K562 (cell line): ENCODE measurements around the gene SMAD5. TPM values are rescaled to one million over a fixed set of nuclear protein-coding genes. Genes with fewer than 3 reads are reported as not detected.

Source experiments
- ATAC-seq: fragments of 200-7000 bp; cut with Tn5 transposase; 3 replicates; pipeline ENCODE4 v1.9.1; 2020; ENCODE audit warnings: moderate library complexity
- BruUV-seq: library from RNA; stranded (reverse); fragments of 400-500 nt; replicated peaks from 2 replicates; lab custom pipeline; 2021; lab: Mats Ljungman, UMichigan
- CTCF ChIA-PET: fragments of 300-600 bp; formaldehyde crosslinking; extraction: SDS; loops from one replicate; lab custom pipeline; 2021; ENCODE audit warnings: low intra/inter-chr PET ratio; lab: Yijun Ruan, JAX
- POLR2A ChIA-PET: fragments of 300-600, 350-650 bp; sonication (Branson Sonifier 250); formaldehyde crosslinking; extraction: SDS; loops from one replicate; lab custom pipeline; 2021; ENCODE audit warnings: antibody characterized with exemption, inconsistent platforms; lab: Yijun Ruan, JAX
- DNase-seq, 4 experiments: peaks; one replicate each; pipeline versions ENCODE4 v3.0.0 to v3.0.0-alpha.2; 2011 to 2018; ENCODE audit warnings: low spot score in 3 of 4, mixed read lengths in 3 of 4; ENCODE audit errors: extremely low read depth in 1 of 4
- FAIRE-seq: peaks from 2 replicates; lab custom pipeline; 2011; peaks lifted over from hg19 to GRCh38; lab: Jason Lieb, UNC
- H2AFZ ChIP-seq: 2 replicates; pipeline ENCODE4 v1.6.0; 2011; ENCODE audit warnings: low read depth, low read length, control low read depth, inconsistent platforms
- H3K27ac ChIP-seq: fragments of 200-600 bp; 3 replicates; pipeline ENCODE4 v1.8.0; 2011; ENCODE audit warnings: low read depth, mild to moderate bottlenecking, control low read depth, inconsistent platforms, low read length, moderate library complexity, mixed read lengths; ENCODE audit errors: extremely low read depth
- H3K27me3 ChIP-seq, 2 experiments: fragments of 300-600 bp in 1 of 2; 2 replicates in 1 of 2; 3 replicates in 1 of 2; pipeline versions ENCODE4 v1.6.0 to v1.8.0; 2011; ENCODE audit warnings: inconsistent platforms in 2 of 2, low read length in 2 of 2, mild to moderate bottlenecking in 1 of 2, mixed read lengths in 1 of 2, moderate library complexity in 1 of 2; ENCODE audit not compliant: control insufficient read depth in 2 of 2, insufficient read depth in 2 of 2
- H3K36me3 ChIP-seq: fragments of 300-600 bp; 3 replicates; pipeline ENCODE4 v1.8.0; 2011; ENCODE audit warnings: mild to moderate bottlenecking, low read length, inconsistent platforms; ENCODE audit not compliant: control insufficient read depth, insufficient read depth
- H3K4me1 ChIP-seq, 2 experiments: fragments of 200-600 bp in 1 of 2; replicated peaks in 1 of 2; 2 replicates in 1 of 2; 3 replicates in 1 of 2; pipeline versions ENCODE4 v1.5.1 to v1.8.0; 2011; ENCODE audit warnings: inconsistent platforms in 2 of 2, low read length in 2 of 2, mild to moderate bottlenecking in 1 of 2, mixed read lengths in 1 of 2, moderate library complexity in 1 of 2; ENCODE audit not compliant: control insufficient read depth in 2 of 2, insufficient read depth in 2 of 2
- H3K4me2 ChIP-seq: 2 replicates; pipeline ENCODE4 v1.6.1; 2011; ENCODE audit warnings: low read length, control low read depth, inconsistent platforms, mixed read lengths; ENCODE audit not compliant: insufficient read depth
- H3K4me3 ChIP-seq: fragments of 200-600 bp; sonication (generic), shearing (Covaris generic); 2 replicates; pipeline ENCODE4 v1.5.1; 2016; ENCODE audit warnings: control low read depth, inconsistent platforms
- H3K79me2 ChIP-seq: fragments of 200-600 bp; 3 replicates; pipeline ENCODE4 v1.8.0; 2011; ENCODE audit warnings: low read length, inconsistent platforms; ENCODE audit not compliant: control insufficient read depth, insufficient read depth
- H3K9ac ChIP-seq, 2 experiments: 2 replicates each; pipeline versions ENCODE4 v1.6.0 to v1.6.1; 2011; ENCODE audit warnings: low read depth in 2 of 2, low read length in 2 of 2, control low read depth in 1 of 2, inconsistent platforms in 1 of 2, mild to moderate bottlenecking in 1 of 2, mixed read lengths in 1 of 2; ENCODE audit not compliant: insufficient read depth in 1 of 2
- H3K9me1 ChIP-seq: one replicate; pipeline ENCODE4 v1.6.0; 2011; ENCODE audit warnings: inconsistent platforms, mild to moderate bottlenecking, low read length, moderate library complexity; ENCODE audit not compliant: control insufficient read depth, insufficient read depth
- H3K9me3 ChIP-seq: replicated peaks from 2 replicates; pipeline ENCODE4 v1.5.1; 2011; ENCODE audit warnings: low read depth, low read length, inconsistent platforms; ENCODE audit not compliant: control insufficient read depth, insufficient read depth
- H4K20me1 ChIP-seq: replicated peaks from 2 replicates; pipeline ENCODE4 v1.6.1; 2011; ENCODE audit warnings: low read length, inconsistent platforms, mixed read lengths; ENCODE audit not compliant: control insufficient read depth, insufficient read depth
- ARHGAP35 ChIP-seq: fragments of 450-650 bp; IDR thresholded peaks from 2 replicates; pipeline ENCODE4 v1.6.1; 2018; ENCODE audit not compliant: partially characterized antibody
- CREB3 ChIP-seq: fragments of 450-650 bp; conservative IDR thresholded peaks from 2 replicates; pipeline ENCODE4 v1.6.1; 2016; ENCODE audit warnings: missing genetic modification characterization, low read depth, mild to moderate bottlenecking, missing compliant biosample characterization, moderate library complexity
- DACH1 ChIP-seq: fragments of 450-650 bp; IDR thresholded peaks from 2 replicates; pipeline ENCODE4 v1.6.1; 2018; ENCODE audit not compliant: partially characterized antibody
- JUNB ChIP-seq: fragments of 450-650 bp; formaldehyde crosslinking; conservative IDR thresholded peaks from 2 replicates; pipeline ENCODE4 v1.4.0; 2020; ENCODE audit warnings: mild to moderate bottlenecking
- KDM1A ChIP-seq, 2 experiments: fragments of 450-650 bp; IDR thresholded peaks; 2 replicates each; pipeline ENCODE4 v1.6.1; 2016; ENCODE audit warnings: mild to moderate bottlenecking in 2 of 2
- KDM5B ChIP-seq: fragments of 200-600 bp; sonication (generic); IDR thresholded peaks from 2 replicates; pipeline ENCODE4 v1.6.1; 2012; ENCODE audit warnings: low read depth, mild to moderate bottlenecking, moderate library complexity, low read length, control low read depth, inconsistent platforms; ENCODE audit not compliant: insufficient replicate concordance
- KLF16 ChIP-seq: IDR thresholded peaks from 2 replicates; pipeline ENCODE4 v1.6.1; 2016; ENCODE audit warnings: antibody characterized with exemption
- MBD2 ChIP-seq: sonication (generic); IDR thresholded peaks from 2 replicates; pipeline ENCODE4 v1.6.1; 2016; ENCODE audit warnings: low read depth, borderline replicate concordance
- MED1 ChIP-seq: sonication (generic); formaldehyde crosslinking; IDR thresholded peaks from 2 replicates; pipeline ENCODE4 v1.8.1; 2023; ENCODE audit warnings: missing genetic modification reagents, borderline replicate concordance
- PCBP1 ChIP-seq: fragments of 200-400 bp; formaldehyde crosslinking; IDR thresholded peaks from 2 replicates; pipeline ENCODE4 v1.6.1; 2018; ENCODE audit warnings: mild to moderate bottlenecking, low read depth, low read length; ENCODE audit not compliant: poor library complexity, severe bottlenecking
- POLR2B ChIP-seq: fragments of 450-650 bp; IDR thresholded peaks from 2 replicates; pipeline ENCODE4 v1.6.1; 2018; ENCODE audit warnings: low read depth; ENCODE audit not compliant: partially characterized antibody
- PYGO2 ChIP-seq: fragments of 450-650 bp; IDR thresholded peaks from 2 replicates; pipeline ENCODE4 v1.6.1; 2016; ENCODE audit warnings: mild to moderate bottlenecking, missing genetic modification characterization, moderate library complexity, missing compliant biosample characterization
- SETDB1 ChIP-seq: IDR thresholded peaks from one replicate; pipeline ENCODE4 v1.6.1; 2012; ENCODE audit warnings: low read length, control low read depth, inconsistent platforms
- ZFX ChIP-seq: sonication (generic); formaldehyde crosslinking; IDR thresholded peaks from 2 replicates; pipeline ENCODE4 v1.8.0; 2022; ENCODE audit warnings: mild to moderate bottlenecking, missing genetic modification reagents, moderate library complexity
- ZNF23 ChIP-seq: fragments of 250-450 bp; sonication (Bioruptor Pico); IDR thresholded peaks from 2 replicates; pipeline ENCODE4 v1.4.0; 2020; ENCODE audit warnings: mild to moderate bottlenecking
- ZNF324 ChIP-seq: fragments of 250-450 bp; sonication (Bioruptor Pico); IDR thresholded peaks from 2 replicates; pipeline ENCODE4 v1.4.0; 2020; ENCODE audit warnings: mild to moderate bottlenecking
- ZNF589 ChIP-seq: fragments of 200-800 bp; sonication (Bioruptor generic); IDR thresholded peaks from 2 replicates; pipeline ENCODE4 v1.6.1; 2016; ENCODE audit warnings: low read depth, missing genetic modification characterization, missing compliant biosample characterization
- WGBS: fragments of 100-300 bp; shearing (Covaris generic); methylation state at CpG from one replicate; pipeline ENCODE4 v1.1.6; 2016; ENCODE audit warnings: low coverage, mixed read lengths; ENCODE audit not compliant: insufficient coverage; ENCODE audit errors: missing lambda C conversion rate; 5-methylcytosine and 5-hydroxymethylcytosine counted together
- in situ Hi-C: fragments of 300-500 bp; cut with MboI; formaldehyde crosslinking; loops from 4 replicates; pipeline ENCODE4 v1.15.0; 2018; ENCODE audit warnings: inconsistent platforms, mixed read lengths
- intact Hi-C: fragments of 100-400 bp; cut with micrococcal nuclease; formaldehyde crosslinking; loops from 2 replicates; pipeline ENCODE4 v1.14.2; 2022
- polyA plus RNA-seq, 8 experiments: library from polyadenylated mRNA; depleted of rRNA in 4 of 8; stranded (reverse) in 5 of 8; unstranded in 3 of 8; fragments of >200 nt; fragmentation: Nextera tagmentation in 2 of 8; fragmentation: Illumina TruSeq in 1 of 8; extraction: Ambion mirVana in 2 of 8; extraction: Trizol in 1 of 8; gene quantifications; 2 replicates each; pipeline versions ENCODE4 v1.2.1 to v1.2.3, GENCODE V29; 2011 to 2014; ENCODE audit warnings: inconsistent platforms in 1 of 8, missing spikeins in 1 of 8
- total RNA-seq, 7 experiments: library from RNA; depleted of rRNA in 6 of 7; stranded (reverse); fragments of >200 nt in 6 of 7; fragmentation: Illumina TruSeq in 2 of 7; extraction: Trizol in 2 of 7; gene quantifications; 2 replicates each; pipeline versions ENCODE4 v1.2.1 to v1.2.3, GENCODE V29; 2011 to 2021; ENCODE audit warnings: low replicate concordance in 1 of 7
- TF ChIP-seq, protein P1 (sequence below): fragments of 450-650 bp; IDR thresholded peaks from 2 replicates; pipeline ENCODE4 v1.6.1; 2017; ENCODE audit warnings: antibody characterized with exemption
- TF ChIP-seq, protein P2 (sequence below): fragments of 250-450 bp; sonication (Bioruptor Pico); IDR thresholded peaks from 2 replicates; pipeline ENCODE4 v1.4.0; 2020; ENCODE audit warnings: mild to moderate bottlenecking, moderate library complexity, borderline replicate concordance

Gene SMAD5
- total and polyA plus RNA-seq, 9 of the 15 experiments (the other 6 are each of a cell fraction or from before 2014, with no cell fraction given) = 12.4 to 53.9 (median 20.3) TPM

DNA sequence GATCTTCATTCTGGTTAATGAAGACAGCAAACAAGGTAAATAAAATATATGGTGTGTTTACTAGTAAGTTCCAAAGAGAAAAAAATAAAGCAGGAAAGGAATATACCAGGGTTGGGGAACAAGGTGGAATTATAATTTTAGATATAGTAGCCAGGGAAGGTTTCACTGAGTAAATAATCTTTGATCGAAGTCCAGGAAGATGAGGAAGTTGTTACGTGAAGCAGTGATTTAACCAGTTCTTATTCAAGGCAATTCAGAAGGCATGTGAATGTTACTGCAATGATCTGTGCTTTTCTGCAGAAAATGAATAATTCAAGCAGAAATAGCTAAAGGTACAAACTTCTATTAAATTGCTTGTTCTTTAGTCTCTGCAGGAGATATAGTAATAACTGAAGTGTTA is 54.2 kb downstream of the SMAD5 start:
- TF ChIP-seq ZNF23 (CRISPR knock-in tag) = no peak
- TF ChIP-seq CREB3 (tag) = no peak
- TF ChIP-seq ARHGAP35 = no peak
- TF ChIP-seq ZNF589 = no peak
- TF ChIP-seq SETDB1 = no peak
- no peak for TF ChIP-seq MED1 (CRISPR knock-in tag)
- TF ChIP-seq KDM5B = no peak
- no peak for TF ChIP-seq KDM1A (IDR thresholded peaks at IDR 0.05)
- no peak for TF ChIP-seq PCBP1
- TF ChIP-seq JUNB (CRISPR knock-in tag) = no peak
- TF ChIP-seq DACH1 = no peak
- TF ChIP-seq ZFX (CRISPR knock-in tag) = no peak
- no peak for TF ChIP-seq ZNF324 (CRISPR knock-in tag)
- no peak for TF ChIP-seq KLF16
- TF ChIP-seq MBD2 = no peak
- no peak for TF ChIP-seq POLR2B
- TF ChIP-seq, protein P1, sequence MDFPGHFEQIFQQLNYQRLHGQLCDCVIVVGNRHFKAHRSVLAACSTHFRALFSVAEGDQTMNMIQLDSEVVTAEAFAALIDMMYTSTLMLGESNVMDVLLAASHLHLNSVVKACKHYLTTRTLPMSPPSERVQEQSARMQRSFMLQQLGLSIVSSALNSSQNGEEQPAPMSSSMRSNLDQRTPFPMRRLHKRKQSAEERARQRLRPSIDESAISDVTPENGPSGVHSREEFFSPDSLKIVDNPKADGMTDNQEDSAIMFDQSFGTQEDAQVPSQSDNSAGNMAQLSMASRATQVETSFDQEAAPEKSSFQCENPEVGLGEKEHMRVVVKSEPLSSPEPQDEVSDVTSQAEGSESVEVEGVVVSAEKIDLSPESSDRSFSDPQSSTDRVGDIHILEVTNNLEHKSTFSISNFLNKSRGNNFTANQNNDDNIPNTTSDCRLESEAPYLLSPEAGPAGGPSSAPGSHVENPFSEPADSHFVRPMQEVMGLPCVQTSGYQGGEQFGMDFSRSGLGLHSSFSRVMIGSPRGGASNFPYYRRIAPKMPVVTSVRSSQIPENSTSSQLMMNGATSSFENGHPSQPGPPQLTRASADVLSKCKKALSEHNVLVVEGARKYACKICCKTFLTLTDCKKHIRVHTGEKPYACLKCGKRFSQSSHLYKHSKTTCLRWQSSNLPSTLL = no peak
- no peak for TF ChIP-seq PYGO2
- TF ChIP-seq, protein P2, sequence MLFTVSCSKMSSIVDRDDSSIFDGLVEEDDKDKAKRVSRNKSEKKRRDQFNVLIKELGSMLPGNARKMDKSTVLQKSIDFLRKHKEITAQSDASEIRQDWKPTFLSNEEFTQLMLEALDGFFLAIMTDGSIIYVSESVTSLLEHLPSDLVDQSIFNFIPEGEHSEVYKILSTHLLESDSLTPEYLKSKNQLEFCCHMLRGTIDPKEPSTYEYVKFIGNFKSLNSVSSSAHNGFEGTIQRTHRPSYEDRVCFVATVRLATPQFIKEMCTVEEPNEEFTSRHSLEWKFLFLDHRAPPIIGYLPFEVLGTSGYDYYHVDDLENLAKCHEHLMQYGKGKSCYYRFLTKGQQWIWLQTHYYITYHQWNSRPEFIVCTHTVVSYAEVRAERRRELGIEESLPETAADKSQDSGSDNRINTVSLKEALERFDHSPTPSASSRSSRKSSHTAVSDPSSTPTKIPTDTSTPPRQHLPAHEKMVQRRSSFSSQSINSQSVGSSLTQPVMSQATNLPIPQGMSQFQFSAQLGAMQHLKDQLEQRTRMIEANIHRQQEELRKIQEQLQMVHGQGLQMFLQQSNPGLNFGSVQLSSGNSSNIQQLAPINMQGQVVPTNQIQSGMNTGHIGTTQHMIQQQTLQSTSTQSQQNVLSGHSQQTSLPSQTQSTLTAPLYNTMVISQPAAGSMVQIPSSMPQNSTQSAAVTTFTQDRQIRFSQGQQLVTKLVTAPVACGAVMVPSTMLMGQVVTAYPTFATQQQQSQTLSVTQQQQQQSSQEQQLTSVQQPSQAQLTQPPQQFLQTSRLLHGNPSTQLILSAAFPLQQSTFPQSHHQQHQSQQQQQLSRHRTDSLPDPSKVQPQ (CRISPR knock-in tag) = no peak
- intact Hi-C loops = no loop called here
- no peaks in the 10 kb centered on the region for H3K79me2 ChIP-seq
- H3K4me3 ChIP-seq = no peak overlapping the region
- H3K9me1 ChIP-seq = no peaks in the 10 kb centered on the region
- ChIA-PET CTCF (no interaction called here), POLR2A (interaction anchor here (0.8 kb wide), 1 partner anchor 9 kb away, joined by 4 read pairs; no protein-coding TSS in a partner anchor)
- FAIRE-seq (no peak), DNase-seq (no peak), ATAC-seq (no peak)
- H3K9me3 ChIP-seq = no peaks in the 10 kb centered on the region
- H3K36me3 ChIP-seq = no peaks in the 10 kb centered on the region
- H2AFZ ChIP-seq = no peak overlapping the region
- 100% methylated on average over 2 of the region's 2 CpGs for WGBS
- H3K27me3 ChIP-seq = no peaks in the 10 kb centered on the region
- H3K9ac ChIP-seq = no peak overlapping the region
- peaks cover 6 to 7% of the 10 kb centered on the region in 2 experiments; a peak in 4 of 5 replicates for H3K4me1 ChIP-seq
- no peak overlapping the region for H3K27ac ChIP-seq
- in situ Hi-C loops = no loop called here
- BruUV-seq = no TSS peak
- no peaks in the 10 kb centered on the region for H4K20me1 ChIP-seq
- no peak overlapping the region for H3K4me2 ChIP-seq
